GM19238 (cell line): Measurements from ENCODE around the gene MTCL1.

Source experiments
- DNase-seq: peaks from one replicate; pipeline ENCODE4 v3.0.0; 2011; ENCODE audit warnings: low spot score; ENCODE audit not compliant: insufficient read length

Gene MTCL1

GRCh38 chr18:8830067-8831060 is 125.0 kb downstream of the MTCL1 start:
- DNase-seq = no peak

GRCh38 chr18:8831112-8831511 is 125.8 kb downstream of the MTCL1 start:
- no peak for DNase-seq

GRCh38 chr18:8831531-8831930 is 126.2 kb downstream of the MTCL1 start:
- no peak for DNase-seq

- no peak for DNase-seq
Observed at GRCh38 chr18:8833480-8833879, 128.1 kb downstream of the MTCL1 start.

GRCh38 chr18:8834881-8835280 is 129.5 kb downstream of the MTCL1 start:
- no peak for DNase-seq

- DNase-seq = no peak
Observed at GRCh38 chr18:8835521-8835953, 130.2 kb downstream of the MTCL1 start.

- no peak for DNase-seq
Observed at GRCh38 chr18:8839281-8839680, 133.9 kb downstream of the MTCL1 start.

GRCh38 chr18:8841781-8842485 is 136.6 kb downstream of the MTCL1 start:
- no peak for DNase-seq

- no peak for DNase-seq
Observed at GRCh38 chr18:8842506-8842905, 137.2 kb downstream of the MTCL1 start.

- DNase-seq = no peak
Observed at GRCh38 chr18:8843005-8843404, 137.6 kb downstream of the MTCL1 start.

- no peak for DNase-seq
Observed at GRCh38 chr18:8844721-8845148, 139.4 kb downstream of the MTCL1 start.

GRCh38 chr18:8845506-8845905 is 140.2 kb downstream of the MTCL1 start:
- DNase-seq = no peak

GRCh38 chr18:8847066-8847755 is 141.9 kb downstream of the MTCL1 start:
- DNase-seq = no peak

- no peak for DNase-seq
Observed at GRCh38 chr18:8847900-8848299, 142.5 kb downstream of the MTCL1 start.

GRCh38 chr18:8848541-8848940 is 143.2 kb downstream of the MTCL1 start:
- no peak for DNase-seq

- DNase-seq = no peak
Observed at GRCh38 chr18:8849696-8850095, 144.3 kb downstream of the MTCL1 start.

GRCh38 chr18:8851659-8852058 is 146.3 kb downstream of the MTCL1 start:
- DNase-seq = no peak

GRCh38 chr18:8854550-8854949 is 149.2 kb downstream of the MTCL1 start:
- DNase-seq = no peak

- DNase-seq = no peak
Observed at GRCh38 chr18:8854962-8855361, 149.6 kb downstream of the MTCL1 start.

- no peak for DNase-seq
Observed at GRCh38 chr18:8856212-8856611, 150.9 kb downstream of the MTCL1 start.

- DNase-seq = no peak
Observed at GRCh38 chr18:8856769-8857393, 151.5 kb downstream of the MTCL1 start.
